Thymus (tissue), 11 donors: ENCODE measurements around the gene ERVH48-1. TPM values are rescaled to one million over a fixed set of nuclear protein-coding genes. Genes with fewer than 3 reads are reported as not detected.

Source experiments
- DNase-seq, 9 donors: peaks; one replicate each; pipeline ENCODE4 v3.0.0-alpha.2; 2013; ENCODE audit warnings: low spot score in 9 of 9, low read depth in 6 of 9, missing footprints in 1 of 9
- H3K27ac ChIP-seq, 2 donors: one replicate each; pipeline ENCODE4 v1.5.1; 2013; ENCODE audit warnings: control low read depth in 1 of 2, low read depth in 1 of 2, low read length in 1 of 2, mild to moderate bottlenecking in 1 of 2, moderate library complexity in 1 of 2
- H3K27me3 ChIP-seq, 2 donors: one replicate each; pipeline ENCODE4 v1.5.1; 2013; ENCODE audit warnings: low read length in 1 of 2; ENCODE audit not compliant: control insufficient read depth in 2 of 2, insufficient read depth in 1 of 2
- H3K36me3 ChIP-seq, 2 donors: one replicate each; pipeline ENCODE4 v1.5.1; 2013; ENCODE audit warnings: low read length in 1 of 2, mild to moderate bottlenecking in 1 of 2, moderate library complexity in 1 of 2; ENCODE audit not compliant: control insufficient read depth in 2 of 2, insufficient read depth in 2 of 2
- H3K4me1 ChIP-seq, 2 donors: one replicate each; pipeline ENCODE4 v1.5.1; 2013; ENCODE audit warnings: low read length in 2 of 2; ENCODE audit not compliant: control insufficient read depth in 2 of 2, insufficient read depth in 2 of 2
- H3K4me3 ChIP-seq, 2 donors: one replicate each; pipeline ENCODE4 v1.5.1; 2013; ENCODE audit warnings: low read length in 2 of 2, control low read depth in 1 of 2, mild to moderate bottlenecking in 1 of 2
- H3K9me3 ChIP-seq, 2 donors: one replicate each; pipeline ENCODE4 v1.5.1; 2013; ENCODE audit warnings: low read length in 1 of 2, mild to moderate bottlenecking in 1 of 2; ENCODE audit not compliant: control insufficient read depth in 2 of 2, insufficient read depth in 1 of 2
- WGBS: extraction: QIAGEN DNeasy Blood & Tissue Kit; methylation state at CpG from one replicate; pipeline ENCODE4 v1.1.7; 2013; 5-methylcytosine and 5-hydroxymethylcytosine counted together
- polyA plus RNA-seq: library from polyadenylated mRNA; stranded (reverse); fragments of 200-250 nt; gene quantifications from one replicate; pipeline ENCODE4 v1.2.3, GENCODE V29; 2013
- total RNA-seq: library from RNA; stranded (reverse); fragments of 120-200 nt; gene quantifications from one replicate; pipeline ENCODE4 v1.2.4, GENCODE V29; 2013
- donor health status: healthy.

The ERVH48-1 gene
- total and polyA plus RNA-seq, 2 donors: 1.1 to 3.4 TPM

DNA sequence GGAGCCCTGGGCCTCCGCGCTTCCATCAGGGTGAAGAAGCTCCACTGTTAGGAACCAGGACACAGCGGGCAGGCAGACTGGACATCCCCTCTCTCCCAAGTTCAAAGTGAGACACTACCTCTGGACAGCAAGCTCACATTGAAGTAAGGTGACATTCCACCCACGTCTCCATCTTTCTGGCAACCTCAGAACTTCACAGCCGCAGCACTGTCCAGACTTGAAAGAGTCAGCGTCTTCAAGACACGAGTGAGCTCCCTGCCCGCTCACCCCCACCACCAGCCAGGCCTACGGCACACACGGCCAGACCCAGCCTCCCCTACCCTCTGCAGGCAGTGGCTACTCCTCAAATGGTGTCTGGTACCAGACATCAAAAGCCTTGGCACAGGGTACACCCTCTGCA lies 57.2 kb downstream of the ERVH48-1 start:
- Histone ChIP-seq H3K27ac (no peak overlapping the region), H3K4me1 (no peaks in the 10 kb centered on the region), H3K9me3 (peaks cover 0 to 5% of the 10 kb centered on the region in 2 donors), H3K4me3 (no peak overlapping the region), H3K27me3 (no peaks in the 10 kb centered on the region), H3K36me3 (peaks cover 39 to 80% of the 10 kb centered on the region in 2 donors)
- no peak for DNase-seq
- 98% methylated on average over 10 of the region's 10 CpGs for WGBS

Other genes with a start within 250 kb of the ERVH48-1 start
- 5.3 TPM for gene WDR4, start 46.1 kb downstream of the ERVH48-1 start, total RNA-seq
- gene WDR4, start 46.1 kb downstream of the ERVH48-1 start, polyA plus RNA-seq: 11.8 TPM
- 19.8 TPM for gene NDUFV3, start 32.3 kb downstream of the ERVH48-1 start, total RNA-seq
- 23.9 TPM for gene NDUFV3, start 32.3 kb downstream of the ERVH48-1 start, polyA plus RNA-seq
- gene PKNOX1, start 48.9 kb upstream of the ERVH48-1 start, total RNA-seq: 10.8 TPM
- 13.4 TPM for gene PKNOX1, start 48.9 kb upstream of the ERVH48-1 start, polyA plus RNA-seq
- 2.3 TPM for gene CBS, start 150.2 kb upstream of the ERVH48-1 start, total RNA-seq
- gene CBS, start 150.2 kb upstream of the ERVH48-1 start, polyA plus RNA-seq: 1.9 TPM
- gene U2AF1, start 181.9 kb upstream of the ERVH48-1 start, total RNA-seq: 13.3 TPM
- 51.6 TPM for gene U2AF1, start 181.9 kb upstream of the ERVH48-1 start, polyA plus RNA-seq
- gene CRYAA, start 243.4 kb upstream of the ERVH48-1 start, total RNA-seq: not detected
- 2.3 TPM for gene CRYAA, start 243.4 kb upstream of the ERVH48-1 start, polyA plus RNA-seq